Measurements from ENCODE around the gene ERO1B.

Gene ERO1B

GRCh38 chr1:236292425-236292824 lies 10.7 kb upstream of the ERO1B start:
- DNase-seq = no peak

- no peak for DNase-seq
Observed at GRCh38 chr1:236289492-236290131, 7.9 kb upstream of the ERO1B start.

GRCh38 chr1:236288620-236288976 lies 6.8 kb upstream of the ERO1B start:
- no peak for DNase-seq

GRCh38 chr1:236287757-236288619 lies 6.2 kb upstream of the ERO1B start:
- no peak for DNase-seq

GRCh38 chr1:236287356-236287755 lies 5.6 kb upstream of the ERO1B start:
- no peak for DNase-seq

GRCh38 chr1:236284291-236284721 lies 2.5 kb upstream of the ERO1B start:
- DNase-seq = no peak

- DNase-seq = no peak
Observed at GRCh38 chr1:236282719-236283118, 961 bp upstream of the ERO1B start.

- DNase-seq = no peak
Observed at GRCh38 chr1:236282425-236282716, 613 bp upstream of the ERO1B start.

GRCh38 chr1:236281198-236281653 lies 532 bp downstream of the ERO1B start:
- DNase-seq = peak; percentile 74

- DNase-seq = peak; percentile 70
Observed at GRCh38 chr1:236280438-236281197, 1.1 kb downstream of the ERO1B start.

- DNase-seq = no peak
Observed at GRCh38 chr1:236275586-236275985, 6.2 kb downstream of the ERO1B start.

- DNase-seq = no peak
Observed at GRCh38 chr1:236275061-236275460, 6.7 kb downstream of the ERO1B start.

GRCh38 chr1:236273358-236273757 lies 8.4 kb downstream of the ERO1B start:
- no peak for DNase-seq

GRCh38 chr1:236269439-236269838 lies 12.3 kb downstream of the ERO1B start:
- no peak for DNase-seq

- no peak for DNase-seq
Observed at GRCh38 chr1:236261898-236262297, 19.9 kb downstream of the ERO1B start.

- no peak for DNase-seq
Observed at GRCh38 chr1:236261033-236261432, 20.7 kb downstream of the ERO1B start.

- no peak for DNase-seq
Observed at GRCh38 chr1:236259043-236259442, 22.7 kb downstream of the ERO1B start.

GRCh38 chr1:236258114-236258622 lies 23.6 kb downstream of the ERO1B start:
- no peak for DNase-seq

GRCh38 chr1:236257216-236257615 lies 24.5 kb downstream of the ERO1B start:
- DNase-seq = no peak

GRCh38 chr1:236253918-236254637 lies 27.7 kb downstream of the ERO1B start:
- DNase-seq = no peak

- DNase-seq = no peak
Observed at GRCh38 chr1:236253119-236253518, 28.6 kb downstream of the ERO1B start.

GRCh38 chr1:236251587-236251986 lies 30.2 kb downstream of the ERO1B start:
- no peak for DNase-seq

- no peak for DNase-seq
Observed at GRCh38 chr1:236247286-236247685, 34.5 kb downstream of the ERO1B start.

All from activated CD8-positive, alpha-beta memory T cell treated with anti-CD3 and anti-CD28 coated beads for 24 hours (primary cell).